T-cell (primary cell): ENCODE results near the gene FUOM. TPM values are rescaled to one million over a fixed set of nuclear protein-coding genes. Genes with fewer than 3 reads are reported as not detected.

Source experiments
- ATAC-seq, 4 experiments: fragments of 200-7000 bp in 3 of 4; fragments of 150-1000 bp in 1 of 4; cut with Tn5 transposase; replicated peaks in 1 of 4; 1 replicate in 3 of 4; 2 replicates in 1 of 4; pipeline ENCODE4 v1.10.0; 2021; ENCODE audit warnings: moderate library complexity in 3 of 4, mild to moderate bottlenecking in 2 of 4, moderate number of reproducible peaks in 1 of 4
- CTCF ChIA-PET, 2 donors: fragments of 300-600 bp; sonication (Branson Sonifier 250); formaldehyde crosslinking; loops; one replicate each; lab custom pipeline; 2022; ENCODE audit warnings: antibody characterized with exemption in 2 of 2; lab: Charles Lee
- POLR2A ChIA-PET, 2 donors: fragments of 300-600 bp; sonication (Branson Sonifier 250); formaldehyde crosslinking; loops; one replicate each; lab custom pipeline; 2022; ENCODE audit warnings: antibody characterized with exemption in 2 of 2; lab: Charles Lee
- DNase-seq, 35 experiments: peaks; one replicate each; pipeline versions ENCODE4 v3.0.0 to v3.0.0-alpha.2; 2013 to 2023
- H3K27ac ChIP-seq: one replicate; pipeline ENCODE4 v1.5.1; 2013; ENCODE audit warnings: low read length
- H3K27me3 ChIP-seq, 2 experiments: replicated peaks in 1 of 2; 1 replicate in 1 of 2; 2 replicates in 1 of 2; pipeline versions ENCODE4 v1.6.1 to v1.7.0; 2013; ENCODE audit warnings: low read length in 1 of 2, mixed read lengths in 1 of 2; ENCODE audit not compliant: control insufficient read depth in 2 of 2, insufficient read depth in 2 of 2; ENCODE audit errors: extremely low read depth in 1 of 2
- H3K36me3 ChIP-seq, 2 donors: 1 replicate in 1 of 2; 2 replicates in 1 of 2; pipeline versions ENCODE4 v1.6.1 to v1.7.0; 2013; ENCODE audit warnings: low read length in 1 of 2; ENCODE audit not compliant: control insufficient read depth in 2 of 2, insufficient read depth in 1 of 2; ENCODE audit errors: extremely low read depth in 1 of 2
- H3K4me1 ChIP-seq, 2 experiments: 1 replicate in 1 of 2; 2 replicates in 1 of 2; pipeline versions ENCODE4 v1.6.1 to v1.7.0; 2013; ENCODE audit warnings: low read length in 2 of 2, mixed read lengths in 1 of 2; ENCODE audit not compliant: insufficient read depth in 2 of 2, control insufficient read depth in 1 of 2; ENCODE audit errors: extremely low read depth in 1 of 2
- H3K4me3 ChIP-seq, 2 donors: 1 replicate in 1 of 2; 2 replicates in 1 of 2; pipeline versions ENCODE4 v1.5.1 to v1.7.0; 2013; ENCODE audit warnings: mild to moderate bottlenecking in 2 of 2, low read length in 1 of 2, moderate library complexity in 1 of 2; ENCODE audit not compliant: control insufficient read depth in 1 of 2; ENCODE audit errors: extremely low read depth in 1 of 2
- H3K9me3 ChIP-seq: 2 replicates; pipeline ENCODE4 v1.7.0; 2013
- H3K27ac Mint-ChIP-seq, 2 donors: one replicate each; pipeline ENCODE4 v1.8.0; 2020 to 2021; ENCODE audit warnings: mild to moderate bottlenecking in 2 of 2, mixed read lengths in 2 of 2
- H3K27me3 Mint-ChIP-seq, 2 donors: one replicate each; pipeline ENCODE4 v1.8.0; 2021 to 2022; ENCODE audit warnings: mixed read lengths in 2 of 2
- H3K36me3 Mint-ChIP-seq: one replicate; pipeline ENCODE4 v1.8.0; 2021; ENCODE audit warnings: mixed read lengths
- H3K4me1 Mint-ChIP-seq, 3 donors: one replicate each; pipeline ENCODE4 v1.8.0; 2020 to 2022; ENCODE audit warnings: mixed read lengths in 3 of 3, mild to moderate bottlenecking in 1 of 3
- H3K4me3 Mint-ChIP-seq, 3 donors: one replicate each; pipeline ENCODE4 v1.8.0; 2020 to 2022; ENCODE audit warnings: mild to moderate bottlenecking in 3 of 3, mixed read lengths in 3 of 3, moderate library complexity in 3 of 3
- H3K9me3 Mint-ChIP-seq, 3 donors: one replicate each; pipeline ENCODE4 v1.8.0; 2020 to 2022; ENCODE audit warnings: mixed read lengths in 3 of 3
- WGBS: methylation state at CpG from one replicate; pipeline ENCODE4 v1.1.5; 2013; ENCODE audit warnings: missing lambda C conversion rate; ENCODE audit not compliant: insufficient coverage; 5-methylcytosine and 5-hydroxymethylcytosine counted together
- total RNA-seq, 35 experiments: library from RNA in 6 of 35; stranded (reverse) in 6 of 35; fragments of 120-200 nt in 1 of 35; gene quantifications; one replicate each; pipeline versions ENCODE4 v1.2.1 to v1.2.4 and lab custom pipeline; 2013 to 2026

The FUOM gene
- total RNA-seq, 5 donors from 2014 or later (not counting 1 experiment from before 2014, with no cell fraction given) = 9.4 to 30.3 (median 26.9) TPM

GRCh38 chr10:133326745-133327650 is 30.8 kb downstream of the FUOM start:
- Histone ChIP-seq H3K4me3 (no peak overlapping the region), H3K27me3 (peaks cover 2 to 52% of the 10 kb centered on the region in 2 experiments), H3K36me3 (no peaks in the 10 kb centered on the region), H3K27ac (no peak overlapping the region), H3K4me1 (peaks cover 5 to 35% of the 10 kb centered on the region in 2 experiments), H3K9me3 (no peaks in the 10 kb centered on the region)
- Mint-ChIP-seq H3K4me1 (peaks cover 10 to 16% (median 15%) of the 10 kb centered on the region in 3 donors), H3K27ac (peak overlapping the region in 1 of 2 donors; percentile 45), H3K36me3 (no peaks in the 10 kb centered on the region), H3K4me3 (peak overlapping the region in 1 of 3 donors; percentile 81), H3K27me3 (peaks cover 10 to 43% of the 10 kb centered on the region in 2 donors), H3K9me3 (no peaks in the 10 kb centered on the region)
- 51% methylated on average over 26 of the region's 28 CpGs for WGBS
- DNase-seq = no peak
- ChIA-PET CTCF (interaction anchor here in 1 of 2 donors (0.6 kb wide), 1 partner anchor 14 kb away, joined by 3 read pairs; no protein-coding TSS in a partner anchor), POLR2A (no interaction called here)
- no peak for ATAC-seq

GRCh38 chr10:133326223-133326551 is 31.6 kb downstream of the FUOM start:
- POLR2A ChIA-PET = interaction anchor here in 1 of 2 donors (0.6 kb wide), 1 partner anchor 22 kb away, joined by 3 read pairs; no protein-coding TSS in a partner anchor
- Histone ChIP-seq H3K9me3 (no peaks in the 10 kb centered on the region), H3K27me3 (peaks cover 2 to 52% of the 10 kb centered on the region in 2 experiments), H3K4me3 (peak overlapping the region in 1 of 2 donors; percentile 35), H3K27ac (no peak overlapping the region), H3K4me1 (peaks cover 5 to 35% of the 10 kb centered on the region in 2 experiments), H3K36me3 (no peaks in the 10 kb centered on the region)
- DNase-seq = no peak
- H3K36me3 Mint-ChIP-seq = no peaks in the 10 kb centered on the region
- no peaks in the 10 kb centered on the region for H3K9me3 Mint-ChIP-seq
- H3K27me3 Mint-ChIP-seq = peaks cover 10 to 43% of the 10 kb centered on the region in 2 donors
- CTCF ChIA-PET = no interaction called here
- peaks cover 10 to 16% (median 15%) of the 10 kb centered on the region in 3 donors for H3K4me1 Mint-ChIP-seq
- no peak for ATAC-seq
- WGBS = 43% methylated on average over 1 of the region's 9 CpGs
- peak overlapping the region; percentile 6 to 81 (median 44) for H3K4me3 Mint-ChIP-seq
- H3K27ac Mint-ChIP-seq = no peak overlapping the region

GRCh38 chr10:133325440-133326222 is 32.2 kb downstream of the FUOM start:
- H3K9me3 Mint-ChIP-seq = no peaks in the 10 kb centered on the region
- peak overlapping the region; percentile 70 to 81 (median 78) for H3K4me3 Mint-ChIP-seq
- 3% methylated on average over 91 of the region's 91 CpGs for WGBS
- H3K27ac Mint-ChIP-seq = no peak overlapping the region
- ChIA-PET CTCF (no interaction called here), POLR2A (interaction anchor here in 1 of 2 donors (0.6 kb wide), 1 partner anchor 21 kb away, joined by 3 read pairs; no protein-coding TSS in a partner anchor)
- Histone ChIP-seq H3K27ac (no peak overlapping the region), H3K27me3 (peaks cover 0 to 52% of the 10 kb centered on the region in 2 experiments), H3K4me3 (peak overlapping the region; percentile 33 to 35), H3K9me3 (no peaks in the 10 kb centered on the region), H3K4me1 (peaks cover 5 to 35% of the 10 kb centered on the region in 2 experiments), H3K36me3 (no peaks in the 10 kb centered on the region)
- H3K4me1 Mint-ChIP-seq = peaks cover 10 to 16% (median 15%) of the 10 kb centered on the region in 3 donors
- no peaks in the 10 kb centered on the region for H3K36me3 Mint-ChIP-seq
- peak in 2 of 4 experiments; percentile 17 to 18 for ATAC-seq
- peak in 5 of 35 experiments; percentile 30 to 47 (median 32) for DNase-seq
- peaks cover 10 to 43% of the 10 kb centered on the region in 2 donors for H3K27me3 Mint-ChIP-seq

GRCh38 chr10:133324857-133325260 is 33.0 kb downstream of the FUOM start:
- POLR2A ChIA-PET = interaction anchor here in 1 of 2 donors (0.7 kb wide), 1 partner anchor 37 kb away, joined by 3 read pairs; no protein-coding TSS in a partner anchor
- H3K9me3 ChIP-seq = no peaks in the 10 kb centered on the region
- peak in 2 of 4 experiments; percentile 2 to 7 for ATAC-seq
- 26% methylated on average over 16 of the region's 20 CpGs for WGBS
- H3K4me1 Mint-ChIP-seq = peaks cover 10 to 14% (median 12%) of the 10 kb centered on the region in 3 donors
- no peak for DNase-seq
- no peaks in the 10 kb centered on the region for H3K9me3 Mint-ChIP-seq
- H3K36me3 Mint-ChIP-seq = no peaks in the 10 kb centered on the region
- H3K4me3 ChIP-seq = peak overlapping the region in 1 of 2 donors; percentile 33
- H3K27me3 ChIP-seq = peaks cover 0 to 50% of the 10 kb centered on the region in 2 experiments
- H3K4me3 Mint-ChIP-seq = peak overlapping the region in 2 of 3 donors; percentile 24 to 81
- H3K27ac ChIP-seq = no peak overlapping the region
- CTCF ChIA-PET = interaction anchor here in 1 of 2 donors (1.2 kb wide), 1 partner anchor 8 kb away, joined by 3 read pairs; no protein-coding TSS in a partner anchor
- peaks cover 10 to 41% of the 10 kb centered on the region in 2 donors for H3K27me3 Mint-ChIP-seq
- H3K36me3 ChIP-seq = no peaks in the 10 kb centered on the region
- H3K4me1 ChIP-seq = peaks cover 5 to 32% of the 10 kb centered on the region in 2 experiments
- H3K27ac Mint-ChIP-seq = no peak overlapping the region

- Histone ChIP-seq H3K36me3 (no peaks in the 10 kb centered on the region), H3K4me3 (no peak overlapping the region), H3K27ac (no peak overlapping the region), H3K27me3 (peaks cover 0 to 48% of the 10 kb centered on the region in 2 experiments), H3K4me1 (peaks cover 5 to 27% of the 10 kb centered on the region in 2 experiments), H3K9me3 (no peaks in the 10 kb centered on the region)
- Mint-ChIP-seq H3K27me3 (peaks cover 12 to 39% of the 10 kb centered on the region in 2 donors), H3K4me3 (peak overlapping the region in 1 of 3 donors; percentile 81), H3K9me3 (no peaks in the 10 kb centered on the region), H3K4me1 (peaks cover 10 to 14% (median 11%) of the 10 kb centered on the region in 3 donors), H3K36me3 (no peaks in the 10 kb centered on the region), H3K27ac (no peak overlapping the region)
- ChIA-PET POLR2A (interaction anchor here (0.7 to 0.8 kb wide), 2 partner anchors 9 to 37 kb away, joined by 3 read pairs; no protein-coding TSS in a partner anchor), CTCF (interaction anchor here in 1 of 2 donors (0.8 to 1.2 kb wide), 2 partner anchors 8 to 16 kb away, joined by 3 read pairs; no protein-coding TSS in a partner anchor)
- ATAC-seq (peak; percentile 70 to 87 (median 80)), DNase-seq (peak in 34 of 35 experiments; percentile 37 to 75 (median 64))
- 37% methylated on average over 5 of the region's 13 CpGs for WGBS
These were observed 33.5 kb downstream of the FUOM start for GRCh38 chr10:133324198-133324792.
